KMS-11 (cell line): ENCODE measurements around the gene EXOSC10.
"Not testable (repeated sequence)": the region's sequence is repeated elsewhere in the genome, so short reads cannot be mapped to it uniquely, and the experiment has no call there.

ENCODE experiments used
- H2AFZ ChIP-seq: fragments of 200-600 bp; sonication (generic); 2 replicates; pipeline ENCODE4 v1.6.1; 2016; ENCODE audit warnings: antibody characterized with exemption, mixed run types, low read depth
- H3K27ac ChIP-seq: fragments of 200-600 bp; sonication (generic); 2 replicates; pipeline ENCODE4 v1.6.1; 2016; ENCODE audit warnings: mild to moderate bottlenecking, mixed run types
- H3K27me3 ChIP-seq: fragments of 200-600 bp; sonication (generic); 2 replicates; pipeline ENCODE4 v1.6.1; 2017; ENCODE audit warnings: mild to moderate bottlenecking, low read depth, mixed run types, moderate library complexity; ENCODE audit not compliant: insufficient read depth
- H3K36me3 ChIP-seq: fragments of 200-600 bp; sonication (generic); 2 replicates; pipeline ENCODE4 v1.6.1; 2017; ENCODE audit warnings: mild to moderate bottlenecking, mixed run types; ENCODE audit not compliant: insufficient read depth
- H3K4me1 ChIP-seq: fragments of 200-600 bp; sonication (generic); 2 replicates; pipeline ENCODE4 v1.6.1; 2016; ENCODE audit warnings: mild to moderate bottlenecking, low read depth, mixed run types; ENCODE audit not compliant: poor library complexity, severe bottlenecking
- H3K4me2 ChIP-seq: fragments of 200-600 bp; sonication (generic); 2 replicates; pipeline ENCODE4 v1.7.0; 2016; ENCODE audit warnings: mild to moderate bottlenecking, mixed run types
- H3K4me3 ChIP-seq: fragments of 200-600 bp; sonication (generic); IDR thresholded peaks from 2 replicates; pipeline ENCODE4 v1.6.1; 2017; ENCODE audit warnings: low read depth, low read length, mixed read lengths; ENCODE audit not compliant: insufficient read depth
- H3K79me2 ChIP-seq: fragments of 200-600 bp; sonication (generic); 2 replicates; pipeline ENCODE4 v1.6.1; 2016; ENCODE audit warnings: low read depth, mixed run types; ENCODE audit not compliant: insufficient read depth
- H3K9ac ChIP-seq: fragments of 200-600 bp; sonication (generic); 2 replicates; pipeline ENCODE4 v1.6.1; 2016; ENCODE audit warnings: mild to moderate bottlenecking, mixed run types
- H4K20me1 ChIP-seq: fragments of 200-600 bp; sonication (generic); 2 replicates; pipeline ENCODE4 v1.6.1; 2016; ENCODE audit warnings: mild to moderate bottlenecking, mixed run types; ENCODE audit not compliant: insufficient read depth
- TF ChIP-seq, protein P1 (sequence below): fragments of 200-600 bp; sonication (generic); conservative IDR thresholded peaks from 2 replicates; pipeline ENCODE4 v1.6.1; 2017; ENCODE audit warnings: low read depth, mild to moderate bottlenecking, antibody characterized with exemption, low read length, moderate library complexity, mixed read lengths

Gene EXOSC10

DNA sequence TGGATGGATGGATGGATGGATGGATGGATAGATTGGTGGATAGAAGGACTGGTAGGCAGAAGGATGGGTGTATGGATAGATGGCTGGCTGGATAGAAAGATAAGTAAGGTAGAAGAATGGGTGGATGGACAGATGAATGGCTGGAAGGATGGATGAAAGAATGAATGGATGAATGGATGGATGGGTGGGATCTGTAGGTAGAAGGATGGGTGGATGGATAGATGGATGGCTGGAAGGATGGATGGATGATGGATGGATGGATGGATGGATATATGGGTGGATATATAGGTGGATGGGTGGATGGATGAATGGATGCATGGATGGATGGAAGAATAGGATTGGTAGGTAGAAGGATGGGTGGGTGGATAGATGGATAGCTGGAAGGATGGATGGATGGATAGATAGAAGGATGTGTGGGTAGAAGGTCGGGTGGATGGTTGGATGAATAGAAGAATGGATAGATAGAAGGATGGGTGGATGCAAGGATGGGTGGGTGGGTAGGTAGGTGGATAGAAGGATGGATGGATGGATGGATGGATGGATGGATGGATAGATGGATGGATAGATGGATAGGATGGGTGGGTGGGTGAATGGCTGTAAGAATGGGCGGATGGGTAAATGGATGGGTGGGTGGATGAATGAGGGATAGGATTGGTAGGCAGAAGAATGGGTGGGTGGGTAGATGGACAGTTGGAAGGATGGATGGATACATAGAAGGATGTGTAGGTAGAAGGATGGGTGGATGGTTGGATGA lies 60.1 kb downstream of the EXOSC10 start:
- Histone ChIP-seq H3K79me2 (no peaks in the 10 kb centered on the region), H3K4me2 (no peak overlapping the region), H4K20me1 (no peaks in the 10 kb centered on the region), H3K36me3 (no peaks in the 10 kb centered on the region), H3K4me1 (no peaks in the 10 kb centered on the region), H3K9ac (no peak overlapping the region), H3K27me3 (peaks cover 26% of the 10 kb centered on the region; the same call in 1 of the 2 replicates), H3K27ac (no peak overlapping the region), H2AFZ (no peak overlapping the region), H3K4me3 (no peak overlapping the region)
- TF ChIP-seq, protein P1, sequence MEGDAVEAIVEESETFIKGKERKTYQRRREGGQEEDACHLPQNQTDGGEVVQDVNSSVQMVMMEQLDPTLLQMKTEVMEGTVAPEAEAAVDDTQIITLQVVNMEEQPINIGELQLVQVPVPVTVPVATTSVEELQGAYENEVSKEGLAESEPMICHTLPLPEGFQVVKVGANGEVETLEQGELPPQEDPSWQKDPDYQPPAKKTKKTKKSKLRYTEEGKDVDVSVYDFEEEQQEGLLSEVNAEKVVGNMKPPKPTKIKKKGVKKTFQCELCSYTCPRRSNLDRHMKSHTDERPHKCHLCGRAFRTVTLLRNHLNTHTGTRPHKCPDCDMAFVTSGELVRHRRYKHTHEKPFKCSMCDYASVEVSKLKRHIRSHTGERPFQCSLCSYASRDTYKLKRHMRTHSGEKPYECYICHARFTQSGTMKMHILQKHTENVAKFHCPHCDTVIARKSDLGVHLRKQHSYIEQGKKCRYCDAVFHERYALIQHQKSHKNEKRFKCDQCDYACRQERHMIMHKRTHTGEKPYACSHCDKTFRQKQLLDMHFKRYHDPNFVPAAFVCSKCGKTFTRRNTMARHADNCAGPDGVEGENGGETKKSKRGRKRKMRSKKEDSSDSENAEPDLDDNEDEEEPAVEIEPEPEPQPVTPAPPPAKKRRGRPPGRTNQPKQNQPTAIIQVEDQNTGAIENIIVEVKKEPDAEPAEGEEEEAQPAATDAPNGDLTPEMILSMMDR: no peak

DNA sequence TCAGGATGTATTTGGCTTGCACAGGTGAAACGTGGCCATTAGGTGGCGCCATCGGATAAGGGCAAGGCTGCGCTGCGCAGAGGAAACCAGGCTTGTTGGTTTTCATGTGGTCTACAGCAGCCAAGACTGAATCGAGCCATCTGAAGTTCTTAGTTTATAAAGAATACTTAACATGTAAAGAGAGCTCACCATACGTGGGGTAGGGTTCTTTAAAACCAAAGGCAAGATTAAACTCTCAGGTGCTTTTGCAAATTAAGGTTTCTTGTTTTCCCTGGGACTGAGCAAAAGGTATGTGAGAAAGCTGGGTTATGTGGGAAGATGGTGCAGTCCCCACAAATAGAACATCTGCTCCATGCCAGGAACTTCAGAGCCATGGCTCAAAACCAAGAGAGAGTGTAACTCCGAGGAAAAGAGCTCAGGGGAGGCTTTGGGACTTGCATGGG lies 61.9 kb downstream of the EXOSC10 start:
- no peak overlapping the region for H3K4me3 ChIP-seq
- H4K20me1 ChIP-seq: no peaks in the 10 kb centered on the region
- no peaks in the 10 kb centered on the region for H3K4me1 ChIP-seq
- no peaks in the 10 kb centered on the region for H3K36me3 ChIP-seq
- TF ChIP-seq, protein P1: peak; percentile 99
- H3K27me3 ChIP-seq: peaks cover 18% of the 10 kb centered on the region; the same call in 1 of the 2 replicates
- no peak overlapping the region for H3K9ac ChIP-seq
- no peak overlapping the region for H3K27ac ChIP-seq
- H3K4me2 ChIP-seq: no peak overlapping the region
- H3K79me2 ChIP-seq: no peaks in the 10 kb centered on the region
- peak overlapping the region; percentile 7; the same call in 1 of the 2 replicates for H2AFZ ChIP-seq

DNA sequence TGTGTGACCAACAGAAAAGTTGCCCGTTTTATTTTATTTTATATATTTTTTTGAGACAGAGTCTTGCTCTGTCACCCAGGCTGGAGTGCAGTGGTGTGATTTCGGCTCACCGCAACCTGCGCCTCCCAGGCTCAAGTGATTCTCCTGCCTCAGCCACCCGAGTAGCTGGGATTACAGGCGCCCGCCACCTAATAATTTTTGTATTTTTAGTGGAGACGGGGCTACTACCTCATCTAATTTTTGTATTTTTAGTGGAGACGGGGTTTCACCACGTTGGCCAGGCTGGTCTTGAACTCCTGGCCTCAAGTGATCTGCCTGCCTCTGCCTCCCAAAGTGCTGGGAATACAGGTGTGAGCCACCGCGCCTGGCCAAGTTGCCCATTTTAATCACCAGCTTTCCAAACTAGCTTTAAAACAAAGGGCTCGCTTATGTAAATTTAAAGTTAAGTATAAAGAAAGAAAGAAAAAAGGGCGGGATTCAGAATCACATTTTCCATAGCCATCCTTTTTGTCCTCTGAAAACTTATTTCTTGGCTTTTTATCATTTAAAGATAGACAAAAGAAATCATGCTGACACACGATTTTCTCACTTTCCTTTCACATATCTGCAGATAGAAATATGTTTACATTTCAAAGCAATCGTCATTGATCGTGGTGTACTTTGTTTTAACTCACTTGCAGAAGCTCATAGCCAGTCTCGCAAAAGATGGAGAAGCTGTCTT lies 62.5 kb downstream of the EXOSC10 start:
- peaks cover 16% of the 10 kb centered on the region; the same call in 1 of the 2 replicates for H3K27me3 ChIP-seq
- H4K20me1 ChIP-seq, H2AFZ ChIP-seq, H3K4me2 ChIP-seq, H3K36me3 ChIP-seq, H3K4me1 ChIP-seq, H3K27ac ChIP-seq, H3K79me2 ChIP-seq, H3K4me3 ChIP-seq, H3K9ac ChIP-seq: not testable (repeated sequence)

DNA sequence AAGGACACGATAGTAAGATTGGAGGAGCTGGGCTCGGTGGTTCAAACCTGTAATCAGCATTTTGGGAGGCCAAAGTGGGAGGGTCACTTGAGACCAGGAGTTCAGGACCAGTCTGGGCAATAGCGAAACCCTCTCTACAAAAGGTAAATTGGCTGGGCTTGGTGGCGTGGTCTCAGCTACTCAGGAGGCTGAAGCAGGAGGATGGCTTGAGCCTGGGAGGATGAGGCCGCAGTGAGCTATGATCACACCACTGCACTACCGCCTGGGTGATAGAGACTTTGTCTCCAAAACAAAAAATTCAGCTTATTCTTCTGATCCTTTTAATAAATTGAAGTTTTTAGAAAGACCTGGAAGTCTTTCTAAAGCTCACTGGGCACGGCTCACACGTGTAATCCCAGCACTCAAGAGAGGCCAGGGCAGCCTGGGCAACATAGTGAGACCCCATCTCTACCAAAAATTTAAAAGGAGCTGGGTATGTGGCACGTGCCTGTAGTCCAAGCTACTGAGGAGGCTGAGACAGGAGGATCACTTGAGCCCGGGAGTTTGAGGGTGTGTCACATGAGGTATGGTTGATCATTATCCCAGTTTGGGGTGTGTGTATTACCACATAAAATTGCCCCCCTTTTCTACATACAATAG lies 67.9 kb downstream of the EXOSC10 start:
- Histone ChIP-seq H3K4me1 (no peaks in the 10 kb centered on the region), H3K4me3 (no peak overlapping the region), H3K9ac (no peak overlapping the region), H3K79me2 (no peaks in the 10 kb centered on the region), H3K27ac (no peak overlapping the region), H4K20me1 (no peaks in the 10 kb centered on the region), H2AFZ (no peak overlapping the region), H3K27me3 (peaks cover 1% of the 10 kb centered on the region; the same call in 1 of the 2 replicates), H3K36me3 (no peaks in the 10 kb centered on the region), H3K4me2 (no peak overlapping the region)
- TF ChIP-seq, protein P1: no peak
